Astrocyte of the hippocampus (primary cell): Measurements from ENCODE around the gene RNF187.
A peak's percentile ranks its signal among the peaks of the same experiment; 100 is the strongest.
"Not testable (repeated sequence)": the region's sequence is repeated elsewhere in the genome, so short reads cannot be mapped to it uniquely, and the experiment has no call there.

Experiments
- DNase-seq: peaks from one replicate; pipeline ENCODE4 v3.0.0; 2011; ENCODE audit warnings: low read depth, low spot score

RNF187 gene

GRCh38 chr1:228486596-228487335, 416 bp upstream of the RNF187 start:
- DNase-seq: peak; percentile 93

GRCh38 chr1:228488125-228488817, 1.1 kb downstream of the RNF187 start:
- peak; percentile 23 for DNase-seq

GRCh38 chr1:228488818-228489674, 1.9 kb downstream of the RNF187 start:
- no peak for DNase-seq

- DNase-seq: no peak
Measured at GRCh38 chr1:228490120-228491078, 3.2 kb downstream of the RNF187 start.

- no peak for DNase-seq
Measured at GRCh38 chr1:228493141-228494043, 6.2 kb downstream of the RNF187 start.

- no peak for DNase-seq
Measured at GRCh38 chr1:228494044-228494353, 6.8 kb downstream of the RNF187 start.

- no peak for DNase-seq
Measured at GRCh38 chr1:228494391-228494790, 7.2 kb downstream of the RNF187 start.

- DNase-seq: no peak
Measured at GRCh38 chr1:228494970-228495853, 8.0 kb downstream of the RNF187 start.

- DNase-seq: no peak
Measured at GRCh38 chr1:228496084-228496483, 8.9 kb downstream of the RNF187 start.

GRCh38 chr1:228496494-228496893, 9.3 kb downstream of the RNF187 start:
- DNase-seq: no peak

GRCh38 chr1:228497206-228497605, 10.0 kb downstream of the RNF187 start:
- DNase-seq: no peak

- DNase-seq: no peak
Measured at GRCh38 chr1:228497817-228498216, 10.6 kb downstream of the RNF187 start.

GRCh38 chr1:228500143-228500734, 13.1 kb downstream of the RNF187 start:
- no peak for DNase-seq

- DNase-seq: peak; percentile 89
Measured at GRCh38 chr1:228500901-228501871, 14.0 kb downstream of the RNF187 start.

GRCh38 chr1:228502522-228502921, 15.3 kb downstream of the RNF187 start:
- no peak for DNase-seq

GRCh38 chr1:228505944-228506343, 18.8 kb downstream of the RNF187 start:
- not testable (repeated sequence) for DNase-seq

- DNase-seq: no peak
Measured at GRCh38 chr1:228507961-228508652, 20.9 kb downstream of the RNF187 start.
